Measurements from ENCODE around the gene PCCA.
"Not testable (repeated sequence)": the region's sequence is repeated elsewhere in the genome, so short reads cannot be mapped to it uniquely, and the experiment has no call there.

PCCA gene

DNA sequence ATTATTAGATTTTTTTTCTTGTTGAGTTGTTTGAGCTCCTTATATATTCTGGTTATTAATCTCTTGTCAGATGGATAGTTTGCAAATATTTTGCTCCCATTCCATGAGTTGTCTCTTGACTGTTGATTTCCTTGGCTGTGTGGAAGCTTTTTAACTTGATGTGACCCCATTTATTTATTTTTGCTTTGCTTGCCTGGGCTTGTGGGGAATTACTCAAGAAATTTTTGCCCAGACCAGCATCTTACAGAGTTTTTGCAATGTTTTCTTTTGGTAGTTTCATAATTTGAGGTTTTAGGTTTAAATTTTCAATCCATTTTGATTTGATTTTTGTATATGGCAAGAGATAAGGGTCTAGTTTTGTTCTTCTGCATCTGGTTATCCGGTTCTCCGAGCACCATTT lies 124.7 kb downstream of the PCCA start:
- no peak overlapping the region for H3K4me3 ChIP-seq (ENCODE audit: low read length in 2 of 2)
- H3K36me3 ChIP-seq (ENCODE audit: control insufficient read depth in 2 of 2, insufficient read depth in 2 of 2, low read length in 2 of 2): peaks cover 0 to 2% of the 10 kb centered on the region in 2 donors
- H3K27me3 ChIP-seq (ENCODE audit: control insufficient read depth in 1 of 2, insufficient read depth in 2 of 2, low read length in 2 of 2): no peaks in the 10 kb centered on the region
- H3K9ac ChIP-seq (ENCODE audit: low read length in 2 of 2): no peak overlapping the region
- no peaks in the 10 kb centered on the region for H3K4me1 ChIP-seq (ENCODE audit: control insufficient read depth, insufficient read depth, low read length)
- peaks cover 0 to 3% of the 10 kb centered on the region in 2 donors for H3K9me3 ChIP-seq (ENCODE audit: control insufficient read depth in 2 of 2, low read length in 2 of 2)
- H3K27ac ChIP-seq (ENCODE audit: low read length): no peak overlapping the region

DNA sequence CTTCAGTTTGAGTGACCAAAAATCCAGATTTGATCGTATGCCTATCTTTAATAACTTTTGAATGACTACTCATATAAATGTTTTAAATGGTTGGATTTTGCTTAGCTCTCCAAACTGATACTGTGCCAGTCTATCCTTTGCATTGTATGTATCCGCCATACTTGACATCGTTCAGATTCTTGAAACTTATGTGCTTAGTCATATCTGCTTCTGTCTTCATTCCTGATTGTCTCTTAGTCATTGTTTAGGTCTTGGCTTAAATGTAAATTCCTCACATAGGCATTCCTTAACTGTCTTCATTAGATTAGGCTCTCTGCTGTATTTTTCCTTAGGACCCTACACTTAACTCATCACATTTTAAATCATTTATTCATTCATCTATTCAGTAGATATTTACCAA lies 126.0 kb downstream of the PCCA start:
- Histone ChIP-seq H3K36me3 (ENCODE audit: control insufficient read depth in 2 of 2, insufficient read depth in 2 of 2, low read length in 2 of 2) (peaks cover 0 to 2% of the 10 kb centered on the region in 2 donors), H3K9ac (ENCODE audit: low read length in 2 of 2) (no peak overlapping the region), H3K9me3 (ENCODE audit: control insufficient read depth in 2 of 2, low read length in 2 of 2) (peaks cover 0 to 3% of the 10 kb centered on the region in 2 donors), H3K27me3 (ENCODE audit: control insufficient read depth in 1 of 2, insufficient read depth in 2 of 2, low read length in 2 of 2) (no peaks in the 10 kb centered on the region), H3K4me1 (ENCODE audit: control insufficient read depth, insufficient read depth, low read length) (no peaks in the 10 kb centered on the region), H3K4me3 (ENCODE audit: low read length in 2 of 2) (no peak overlapping the region), H3K27ac (ENCODE audit: low read length) (no peak overlapping the region)

DNA sequence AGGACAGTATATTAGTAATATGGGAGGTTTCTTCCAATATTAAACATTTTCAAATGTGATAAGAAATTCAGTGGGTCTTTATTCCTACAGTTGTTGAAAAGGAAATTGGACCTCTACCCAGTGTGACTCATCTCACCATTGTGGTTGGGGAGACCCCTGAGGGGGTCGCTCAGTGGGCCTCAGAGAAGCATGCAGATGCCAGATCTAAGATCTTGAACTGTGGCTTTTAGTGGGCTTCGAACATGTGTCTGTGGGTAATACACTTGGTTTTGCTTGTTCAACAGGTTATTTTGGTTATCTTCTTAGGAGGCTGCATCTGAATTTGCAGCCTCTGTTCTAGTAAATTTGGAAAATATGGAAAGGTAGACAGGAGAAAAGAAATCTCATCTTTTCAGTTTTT lies 132.3 kb downstream of the PCCA start:
- no peaks in the 10 kb centered on the region for H3K27me3 ChIP-seq (ENCODE audit: control insufficient read depth in 1 of 2, insufficient read depth in 2 of 2, low read length in 2 of 2)
- no peak overlapping the region for H3K27ac ChIP-seq (ENCODE audit: low read length)
- H3K4me3 ChIP-seq (ENCODE audit: low read length in 2 of 2): no peak overlapping the region
- peaks cover 0 to 2% of the 10 kb centered on the region in 2 donors for H3K36me3 ChIP-seq (ENCODE audit: control insufficient read depth in 2 of 2, insufficient read depth in 2 of 2, low read length in 2 of 2)
- H3K4me1 ChIP-seq (ENCODE audit: control insufficient read depth, insufficient read depth, low read length): no peaks in the 10 kb centered on the region
- no peak overlapping the region for H3K9ac ChIP-seq (ENCODE audit: low read length in 2 of 2)
- H3K9me3 ChIP-seq (ENCODE audit: control insufficient read depth in 2 of 2, low read length in 2 of 2): no peaks in the 10 kb centered on the region

DNA sequence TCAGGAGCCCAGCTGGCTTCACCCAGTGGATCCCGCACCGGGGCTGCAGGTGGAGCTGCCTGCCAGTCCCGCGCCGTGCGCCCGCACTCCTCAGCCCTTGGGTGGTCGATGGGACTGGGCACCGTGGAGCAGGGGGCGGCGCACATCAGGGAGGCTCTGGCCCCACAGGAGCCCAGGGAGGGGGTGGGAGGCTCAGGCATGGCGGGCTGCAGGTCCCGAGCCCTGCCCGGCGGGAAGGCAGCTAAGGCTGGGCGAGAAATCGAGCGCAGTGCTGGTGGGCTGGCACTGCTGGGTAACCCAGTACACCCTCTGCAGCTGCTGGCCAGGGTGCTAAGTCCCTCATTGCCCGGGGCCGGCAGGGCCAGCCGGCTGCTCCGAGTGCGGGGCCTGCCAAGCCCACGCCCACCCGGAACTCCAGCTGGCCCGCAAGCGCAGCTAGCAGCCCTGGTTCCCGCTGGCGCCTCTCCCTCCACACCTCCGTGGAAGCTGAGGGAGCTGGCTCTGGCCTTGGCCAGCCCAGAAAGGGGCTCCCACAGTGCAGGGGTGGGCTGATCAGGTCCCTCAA lies 135.2 kb downstream of the PCCA start:
- not testable (repeated sequence) for H3K9me3 ChIP-seq (ENCODE audit: control insufficient read depth in 2 of 2, low read length in 2 of 2); H3K36me3 ChIP-seq (ENCODE audit: control insufficient read depth in 2 of 2, insufficient read depth in 2 of 2, low read length in 2 of 2); H3K27me3 ChIP-seq (ENCODE audit: control insufficient read depth in 1 of 2, insufficient read depth in 2 of 2, low read length in 2 of 2); H3K4me3 ChIP-seq (ENCODE audit: low read length in 2 of 2); H3K4me1 ChIP-seq (ENCODE audit: control insufficient read depth, insufficient read depth, low read length); H3K9ac ChIP-seq (ENCODE audit: low read length in 2 of 2); H3K27ac ChIP-seq (ENCODE audit: low read length)

DNA sequence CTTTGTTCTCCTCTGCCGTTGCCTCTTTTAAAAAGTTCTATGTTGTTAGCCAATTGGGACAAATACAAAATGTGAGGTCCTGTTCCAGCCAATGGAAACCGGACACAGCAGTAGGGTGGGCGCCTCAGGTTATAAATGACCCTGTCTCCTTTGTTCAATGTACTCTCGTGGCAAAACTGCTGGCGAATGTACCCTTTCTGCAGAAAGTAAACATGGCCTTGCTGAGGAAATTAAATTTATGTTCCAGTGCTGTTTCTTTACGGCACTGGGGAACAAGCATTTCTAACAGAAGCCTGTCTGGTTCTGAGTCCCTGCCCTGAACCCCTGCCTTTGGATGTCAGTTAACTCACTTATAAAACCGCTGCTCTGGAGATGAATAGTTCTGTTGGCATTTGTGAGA lies 140.7 kb downstream of the PCCA start:
- H3K4me3 ChIP-seq (ENCODE audit: low read length in 2 of 2): no peak overlapping the region
- H3K9ac ChIP-seq (ENCODE audit: low read length in 2 of 2): no peak overlapping the region
- no peaks in the 10 kb centered on the region for H3K9me3 ChIP-seq (ENCODE audit: control insufficient read depth in 2 of 2, low read length in 2 of 2)
- no peaks in the 10 kb centered on the region for H3K4me1 ChIP-seq (ENCODE audit: control insufficient read depth, insufficient read depth, low read length)
- H3K36me3 ChIP-seq (ENCODE audit: control insufficient read depth in 2 of 2, insufficient read depth in 2 of 2, low read length in 2 of 2): no peaks in the 10 kb centered on the region
- H3K27ac ChIP-seq (ENCODE audit: low read length): no peak overlapping the region
- no peaks in the 10 kb centered on the region for H3K27me3 ChIP-seq (ENCODE audit: control insufficient read depth in 1 of 2, insufficient read depth in 2 of 2, low read length in 2 of 2)

DNA sequence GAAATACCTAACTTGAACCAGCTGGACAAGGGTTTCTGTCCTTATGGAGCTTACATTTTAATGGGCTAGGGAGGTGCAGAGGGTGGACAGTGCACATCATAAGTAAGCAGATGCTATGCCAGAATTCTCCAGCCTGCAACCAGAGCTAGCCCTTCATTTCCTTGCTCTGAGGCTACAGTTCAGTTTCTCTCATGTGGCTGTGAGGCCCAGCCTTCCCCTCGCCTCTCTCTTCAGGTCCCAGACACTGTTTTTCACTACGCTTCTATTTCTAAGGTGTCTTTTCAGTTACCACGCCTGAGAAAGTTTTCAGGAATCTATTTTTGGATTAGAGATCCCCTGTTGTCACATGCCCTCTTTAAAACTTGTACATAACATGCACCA lies 141.9 kb downstream of the PCCA start:
- H3K27me3 ChIP-seq (ENCODE audit: control insufficient read depth in 1 of 2, insufficient read depth in 2 of 2, low read length in 2 of 2): no peaks in the 10 kb centered on the region
- H3K36me3 ChIP-seq (ENCODE audit: control insufficient read depth in 2 of 2, insufficient read depth in 2 of 2, low read length in 2 of 2): no peaks in the 10 kb centered on the region
- H3K9ac ChIP-seq (ENCODE audit: low read length in 2 of 2): no peak overlapping the region
- H3K4me3 ChIP-seq (ENCODE audit: low read length in 2 of 2): no peak overlapping the region
- no peak overlapping the region for H3K27ac ChIP-seq (ENCODE audit: low read length)
- no peaks in the 10 kb centered on the region for H3K9me3 ChIP-seq (ENCODE audit: control insufficient read depth in 2 of 2, low read length in 2 of 2)
- no peaks in the 10 kb centered on the region for H3K4me1 ChIP-seq (ENCODE audit: control insufficient read depth, insufficient read depth, low read length)

DNA sequence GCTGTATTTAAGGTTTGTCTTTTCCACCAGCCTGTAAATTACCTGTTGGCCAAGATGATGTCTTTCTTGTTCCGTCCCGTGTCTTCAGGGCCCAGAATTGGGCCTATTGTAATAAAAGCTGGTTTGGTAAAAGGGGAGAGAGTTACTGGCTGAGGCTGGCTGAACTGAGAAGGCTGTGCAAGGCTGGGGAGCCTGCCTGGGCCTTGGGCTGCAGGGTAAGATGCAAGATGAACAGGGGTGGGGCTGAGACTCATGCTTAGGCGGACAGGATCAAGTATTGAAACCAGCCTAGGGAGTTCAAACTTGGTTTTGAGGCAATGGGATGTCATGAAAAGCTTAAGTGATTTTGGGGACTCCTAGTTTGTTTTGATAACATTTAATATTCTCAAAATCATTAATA lies 142.3 kb downstream of the PCCA start:
- no peak overlapping the region for H3K4me3 ChIP-seq (ENCODE audit: low read length in 2 of 2)
- H3K9me3 ChIP-seq (ENCODE audit: control insufficient read depth in 2 of 2, low read length in 2 of 2): no peaks in the 10 kb centered on the region
- H3K4me1 ChIP-seq (ENCODE audit: control insufficient read depth, insufficient read depth, low read length): no peaks in the 10 kb centered on the region
- H3K9ac ChIP-seq (ENCODE audit: low read length in 2 of 2): no peak overlapping the region
- H3K36me3 ChIP-seq (ENCODE audit: control insufficient read depth in 2 of 2, insufficient read depth in 2 of 2, low read length in 2 of 2): no peaks in the 10 kb centered on the region
- no peaks in the 10 kb centered on the region for H3K27me3 ChIP-seq (ENCODE audit: control insufficient read depth in 1 of 2, insufficient read depth in 2 of 2, low read length in 2 of 2)
- H3K27ac ChIP-seq (ENCODE audit: low read length): no peak overlapping the region

DNA sequence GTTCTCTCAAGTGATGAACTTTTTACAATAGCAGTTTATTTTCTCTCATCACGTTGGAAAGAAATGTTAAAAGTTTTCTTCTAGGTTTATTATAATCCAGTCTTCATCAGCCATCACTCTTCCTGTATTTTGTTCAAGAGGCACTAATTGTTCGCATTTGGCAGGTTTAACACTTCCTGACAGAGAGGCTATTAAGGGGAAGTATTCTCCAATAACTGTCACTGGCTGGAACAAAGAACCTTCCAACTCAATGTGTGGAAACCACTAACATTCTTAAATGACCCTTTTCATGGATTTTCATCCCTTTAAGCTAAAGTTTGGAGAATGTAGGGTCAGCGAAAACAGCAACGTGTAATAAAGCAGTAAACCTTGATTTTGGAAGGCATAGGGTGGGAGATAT lies 145.1 kb downstream of the PCCA start:
- H3K9me3 ChIP-seq (ENCODE audit: control insufficient read depth in 2 of 2, low read length in 2 of 2): no peaks in the 10 kb centered on the region
- H3K4me3 ChIP-seq (ENCODE audit: low read length in 2 of 2): no peak overlapping the region
- no peak overlapping the region for H3K9ac ChIP-seq (ENCODE audit: low read length in 2 of 2)
- H3K27ac ChIP-seq (ENCODE audit: low read length): no peak overlapping the region
- no peaks in the 10 kb centered on the region for H3K27me3 ChIP-seq (ENCODE audit: control insufficient read depth in 1 of 2, insufficient read depth in 2 of 2, low read length in 2 of 2)
- no peaks in the 10 kb centered on the region for H3K36me3 ChIP-seq (ENCODE audit: control insufficient read depth in 2 of 2, insufficient read depth in 2 of 2, low read length in 2 of 2)
- H3K4me1 ChIP-seq (ENCODE audit: control insufficient read depth, insufficient read depth, low read length): no peaks in the 10 kb centered on the region

DNA sequence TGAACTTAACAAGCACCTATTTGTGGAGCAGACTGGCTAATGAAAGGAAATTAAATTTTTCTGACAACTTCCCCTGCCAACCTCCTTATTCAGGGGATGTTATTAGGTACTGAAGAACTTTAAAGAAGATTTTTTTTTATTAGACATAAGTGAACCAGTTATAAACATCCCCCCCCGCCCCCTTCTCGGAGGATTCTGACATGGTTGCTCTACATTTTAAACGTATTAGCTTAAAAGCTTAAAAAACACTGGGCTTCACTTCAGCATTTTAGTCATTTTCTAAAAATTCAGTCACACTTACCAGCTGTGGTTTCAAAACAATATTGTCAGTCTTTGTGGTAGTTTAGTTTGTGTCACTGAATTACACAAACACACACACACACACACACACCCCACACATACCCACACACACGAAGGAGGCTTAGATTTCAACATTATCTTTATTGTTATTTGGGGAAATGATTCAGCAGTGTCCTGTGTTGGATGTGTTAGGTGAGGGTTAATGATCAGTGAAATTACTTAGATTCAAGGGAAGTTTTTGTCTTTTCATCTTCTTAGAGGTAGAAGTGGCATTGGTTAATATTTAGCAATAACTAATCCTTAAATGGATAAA lies 145.7 kb downstream of the PCCA start:
- no peak overlapping the region for H3K4me3 ChIP-seq (ENCODE audit: low read length in 2 of 2)
- no peaks in the 10 kb centered on the region for H3K4me1 ChIP-seq (ENCODE audit: control insufficient read depth, insufficient read depth, low read length)
- H3K9ac ChIP-seq (ENCODE audit: low read length in 2 of 2): no peak overlapping the region
- no peak overlapping the region for H3K27ac ChIP-seq (ENCODE audit: low read length)
- no peaks in the 10 kb centered on the region for H3K36me3 ChIP-seq (ENCODE audit: control insufficient read depth in 2 of 2, insufficient read depth in 2 of 2, low read length in 2 of 2)
- no peaks in the 10 kb centered on the region for H3K27me3 ChIP-seq (ENCODE audit: control insufficient read depth in 1 of 2, insufficient read depth in 2 of 2, low read length in 2 of 2)
- H3K9me3 ChIP-seq (ENCODE audit: control insufficient read depth in 2 of 2, low read length in 2 of 2): no peaks in the 10 kb centered on the region

DNA sequence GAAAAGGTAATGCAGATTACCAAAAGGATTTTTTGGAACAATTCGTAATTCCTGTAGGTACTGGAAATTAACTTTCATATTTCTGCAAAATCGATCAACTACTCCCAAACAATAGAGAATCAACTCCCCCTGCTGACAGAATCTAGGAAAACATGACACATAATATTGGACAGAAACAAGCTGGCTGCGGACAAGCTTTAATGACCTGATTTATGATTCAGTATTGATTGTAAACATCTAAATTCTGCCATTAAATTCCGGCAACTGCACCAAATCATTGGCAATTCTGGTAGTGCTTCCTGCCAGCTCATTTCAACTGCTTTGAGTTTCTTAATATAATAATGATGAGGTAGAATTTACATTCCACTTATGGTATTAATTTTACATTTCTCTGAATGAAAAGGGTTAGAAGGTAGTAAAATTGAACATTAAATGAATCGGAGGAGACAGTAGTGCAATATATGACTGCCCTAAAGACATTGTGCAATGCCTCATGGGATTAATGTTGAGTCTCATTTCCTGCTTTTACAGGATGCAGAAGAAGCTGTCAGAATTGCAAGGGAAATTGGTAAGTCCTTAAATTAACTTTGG lies 146.5 kb downstream of the PCCA start:
- H3K27ac ChIP-seq (ENCODE audit: low read length): no peak overlapping the region
- H3K9ac ChIP-seq (ENCODE audit: low read length in 2 of 2): no peak overlapping the region
- H3K27me3 ChIP-seq (ENCODE audit: control insufficient read depth in 1 of 2, insufficient read depth in 2 of 2, low read length in 2 of 2): no peaks in the 10 kb centered on the region
- no peaks in the 10 kb centered on the region for H3K36me3 ChIP-seq (ENCODE audit: control insufficient read depth in 2 of 2, insufficient read depth in 2 of 2, low read length in 2 of 2)
- no peaks in the 10 kb centered on the region for H3K9me3 ChIP-seq (ENCODE audit: control insufficient read depth in 2 of 2, low read length in 2 of 2)
- H3K4me3 ChIP-seq (ENCODE audit: low read length in 2 of 2): no peak overlapping the region
- H3K4me1 ChIP-seq (ENCODE audit: control insufficient read depth, insufficient read depth, low read length): no peaks in the 10 kb centered on the region

DNA sequence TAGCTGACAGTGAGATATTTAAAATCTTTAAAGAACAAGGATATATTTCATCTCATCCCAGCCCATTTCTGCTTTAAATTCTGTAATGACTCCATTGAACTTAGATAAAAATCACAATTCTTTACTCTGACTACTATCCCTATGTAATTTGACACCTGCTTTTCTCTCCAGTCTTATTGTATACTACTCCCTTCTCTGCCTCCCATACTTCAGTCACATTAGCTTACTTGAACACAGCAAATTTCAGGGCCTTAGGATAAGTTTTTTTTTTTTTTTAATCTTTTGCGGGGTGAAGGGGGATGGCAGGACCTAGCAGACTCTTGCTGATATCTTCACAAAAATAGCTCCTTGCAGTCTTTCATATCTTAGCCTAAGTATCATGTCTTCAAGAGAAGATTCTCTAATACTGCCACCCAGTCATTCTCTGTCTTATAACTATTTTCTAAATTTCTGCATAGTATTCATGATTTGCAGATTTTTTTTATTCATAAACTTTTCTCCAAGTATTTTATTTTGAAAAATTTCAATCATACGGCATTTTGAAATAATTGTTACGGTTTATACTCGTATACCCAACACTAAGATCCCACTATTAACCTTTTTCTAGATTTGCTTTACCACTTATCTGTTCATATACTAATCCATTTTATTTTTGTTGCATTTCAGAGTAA lies 151.4 kb downstream of the PCCA start:
- Histone ChIP-seq H3K4me3 (ENCODE audit: low read length in 2 of 2) (no peak overlapping the region), H3K27me3 (ENCODE audit: control insufficient read depth in 1 of 2, insufficient read depth in 2 of 2, low read length in 2 of 2) (no peaks in the 10 kb centered on the region), H3K4me1 (ENCODE audit: control insufficient read depth, insufficient read depth, low read length) (no peaks in the 10 kb centered on the region), H3K27ac (ENCODE audit: low read length) (no peak overlapping the region), H3K36me3 (ENCODE audit: control insufficient read depth in 2 of 2, insufficient read depth in 2 of 2, low read length in 2 of 2) (no peaks in the 10 kb centered on the region), H3K9me3 (ENCODE audit: control insufficient read depth in 2 of 2, low read length in 2 of 2) (no peaks in the 10 kb centered on the region), H3K9ac (ENCODE audit: low read length in 2 of 2) (no peak overlapping the region)

All from stomach smooth muscle (tissue), 2 donors.